Fibroblast of skin of scalp (primary cell): ENCODE measurements around the gene LCE4A.
A peak's percentile ranks its signal among the peaks of the same experiment; 100 is the strongest.

Experiments used
- DNase-seq: peaks from one replicate; pipeline ENCODE4 v3.0.0-alpha.2; 2013

LCE4A gene

GRCh38 chr1:152745765-152746444 is 37.9 kb downstream of the LCE4A start:
- no peak for DNase-seq

- DNase-seq = peak; percentile 6
Measured at GRCh38 chr1:152747831-152748230, 39.9 kb downstream of the LCE4A start.

DNA sequence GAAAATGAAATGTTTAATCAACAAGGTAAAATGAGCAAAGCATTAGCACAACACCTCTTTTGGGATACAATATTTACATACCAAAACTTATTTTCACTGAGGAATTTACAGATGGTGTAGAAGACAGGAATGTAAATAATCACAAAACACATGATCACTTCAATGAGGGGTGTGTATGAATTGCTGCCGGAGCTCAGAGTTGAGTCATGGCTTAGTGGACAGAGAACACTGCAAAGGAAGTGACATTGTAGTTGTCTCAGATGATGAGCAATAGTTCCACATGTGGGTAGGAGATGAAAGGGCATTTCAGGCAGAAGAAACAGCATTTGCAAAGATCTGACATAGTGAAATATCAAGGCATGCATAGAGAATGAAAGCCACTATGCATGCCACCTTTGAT is 44.3 kb downstream of the LCE4A start:
- peak; percentile 39 for DNase-seq

DNA sequence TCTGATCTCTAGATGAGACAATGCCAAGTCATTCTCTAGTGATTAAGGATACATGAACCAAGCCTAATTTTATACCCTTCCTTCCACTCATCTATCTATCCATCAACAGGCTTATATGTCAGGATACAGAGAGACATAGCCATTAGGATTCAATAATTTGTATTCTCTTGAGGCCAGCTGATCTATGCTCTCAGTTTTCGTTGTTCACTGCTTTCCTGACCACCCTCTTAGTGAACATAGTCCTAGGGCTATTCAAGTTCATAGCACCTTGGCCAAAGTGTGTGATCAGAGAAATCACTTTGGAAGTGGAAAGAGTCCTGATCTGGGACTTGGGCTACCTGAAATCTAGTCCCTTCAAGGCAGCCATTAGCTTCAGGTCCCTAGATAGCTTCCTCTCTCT is 45.6 kb downstream of the LCE4A start:
- DNase-seq = no peak

DNA sequence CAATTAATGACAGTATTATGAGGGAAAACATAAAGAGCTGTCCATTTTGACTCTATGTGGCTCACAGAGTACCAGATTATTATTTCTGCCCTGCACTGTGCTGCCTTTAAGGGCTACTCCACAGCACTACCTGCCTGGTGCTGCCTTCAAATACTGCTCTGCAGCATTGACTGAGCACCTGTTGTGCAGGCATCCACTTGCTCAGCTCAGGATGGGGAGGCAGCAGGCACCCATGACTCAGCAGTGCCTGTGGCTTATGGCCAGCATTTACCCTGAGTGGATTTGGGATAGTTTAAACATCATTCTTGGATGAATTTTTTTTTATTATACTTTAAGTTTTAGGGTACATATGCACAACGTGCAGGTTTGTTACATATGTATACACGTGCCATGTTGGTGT is 48.9 kb downstream of the LCE4A start:
- DNase-seq = no peak

GRCh38 chr1:152757747-152758146 is 49.8 kb downstream of the LCE4A start, which contains the start of gene KPRP:
KPRP (plus strand) TSS chr1:152758025; CDS start chr1:152759589, 1,564 bp downstream.
- DNase-seq = no peak

DNA sequence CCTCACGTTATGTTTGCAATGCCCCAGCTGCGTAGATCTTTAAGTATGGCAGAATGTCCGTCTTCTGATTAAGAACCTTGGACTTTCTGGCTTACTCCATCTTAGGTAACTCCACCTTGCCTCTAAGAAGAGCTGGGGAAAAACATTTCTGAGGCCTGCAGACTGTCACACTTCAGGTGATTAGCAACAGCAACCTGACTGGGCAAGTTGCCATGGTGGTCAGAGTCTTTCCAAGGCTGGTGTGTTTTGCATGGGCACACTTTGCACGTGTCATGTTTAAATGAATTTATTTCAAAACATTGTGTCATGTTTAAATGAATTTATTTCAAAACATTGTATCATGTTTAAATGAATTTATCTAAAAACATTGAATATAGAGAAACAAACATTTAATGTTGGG is 50.7 kb downstream of the LCE4A start:
- DNase-seq = no peak
